GM18499 (cell line): Measurements from ENCODE around the gene TENM3.
"Not testable (repeated sequence)": the region's sequence is repeated elsewhere in the genome, so short reads cannot be mapped to it uniquely, and the experiment has no call there.

Experiments used
- ATAC-seq: cut with Tn5 transposase; IDR thresholded peaks from one replicate; pipeline ENCODE4 v1.9.1; 2021; ENCODE audit warnings: moderate number of reproducible peaks; ENCODE audit not compliant: insufficient read depth, unreplicated experiment

TENM3 gene

DNA sequence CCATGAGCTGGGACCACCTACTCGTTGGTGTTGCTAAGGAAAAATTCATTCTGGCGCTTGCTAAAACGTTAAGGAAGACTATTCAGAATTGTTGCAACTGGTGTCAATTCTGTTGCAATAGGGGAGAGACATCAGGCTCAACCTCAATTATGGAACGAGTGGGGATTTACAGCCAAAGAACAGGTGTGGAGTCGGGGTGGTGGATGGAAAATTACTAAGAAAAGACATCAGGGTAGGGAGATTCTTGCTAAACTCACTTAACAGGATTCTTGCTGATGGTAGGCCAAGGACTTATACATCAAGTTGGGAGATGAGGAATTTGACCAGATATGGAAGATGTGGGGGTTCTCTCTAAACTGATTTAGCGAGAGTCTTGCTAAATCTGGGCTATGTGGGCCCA lies 139.7 kb downstream of the TENM3 start:
- ATAC-seq, result no peak

DNA sequence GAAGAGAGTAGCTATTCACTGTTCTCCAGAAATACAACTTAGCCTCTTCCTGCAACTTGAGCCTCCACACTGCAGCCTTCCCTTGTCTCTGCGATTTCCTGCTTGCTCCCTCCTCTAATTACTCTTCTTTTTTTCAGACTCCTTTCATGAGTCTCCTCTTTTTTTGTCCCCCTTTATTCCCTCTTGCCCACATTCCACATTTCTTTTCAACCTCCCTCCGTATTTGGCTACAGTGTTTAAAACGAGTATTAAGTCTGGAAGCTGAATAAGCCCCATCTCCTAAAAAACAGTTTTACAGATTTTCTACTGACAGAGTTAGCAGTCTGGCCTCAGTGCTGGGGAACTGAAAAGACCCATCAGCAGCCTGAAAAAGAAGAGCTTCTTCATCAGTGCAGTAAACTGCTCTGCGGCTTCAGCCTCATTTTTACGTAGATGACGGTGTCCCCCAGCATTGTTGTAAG lies 141.5 kb downstream of the TENM3 start:
- no peak for ATAC-seq

DNA sequence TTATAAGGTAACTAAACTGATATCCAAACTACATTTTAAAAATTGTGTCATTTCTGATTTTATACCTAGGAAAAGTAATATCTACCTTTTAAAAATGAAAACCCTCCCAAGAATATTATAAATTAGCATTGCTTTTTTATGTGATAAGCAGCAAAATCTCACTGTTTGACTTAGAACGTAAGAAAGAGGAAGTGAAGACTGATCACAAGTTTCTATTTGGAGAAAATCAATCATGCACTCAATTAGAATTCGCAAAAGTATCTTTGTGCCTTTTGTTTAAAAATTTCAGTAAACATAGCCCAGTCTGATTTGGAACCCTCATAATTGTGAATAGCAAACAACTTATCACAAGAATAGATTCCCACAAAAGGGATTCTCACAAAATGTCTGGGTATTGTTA lies 142.7 kb downstream of the TENM3 start:
- peak; percentile 77 for ATAC-seq

DNA sequence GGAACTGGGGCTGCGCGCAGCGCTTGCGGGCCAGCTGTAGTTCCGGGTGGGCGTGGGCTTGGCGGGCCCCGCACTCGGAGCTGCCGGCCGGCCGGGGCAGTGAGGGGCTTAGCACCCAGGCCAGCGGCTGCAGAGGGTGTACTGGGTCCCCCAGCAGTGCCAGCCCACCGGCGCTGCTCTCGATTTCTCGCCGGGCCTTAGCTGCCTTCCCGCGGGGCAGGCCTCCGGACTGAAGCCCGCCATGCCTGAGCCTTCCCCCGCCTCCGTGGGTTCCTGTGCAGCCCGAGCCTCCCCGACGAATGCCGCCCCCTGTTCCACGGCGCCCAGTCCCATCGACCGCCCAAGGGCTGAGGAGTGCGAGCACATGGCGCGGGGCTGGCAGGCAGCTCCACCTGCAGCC lies 143.4 kb downstream of the TENM3 start:
- ATAC-seq, result not testable (repeated sequence)

DNA sequence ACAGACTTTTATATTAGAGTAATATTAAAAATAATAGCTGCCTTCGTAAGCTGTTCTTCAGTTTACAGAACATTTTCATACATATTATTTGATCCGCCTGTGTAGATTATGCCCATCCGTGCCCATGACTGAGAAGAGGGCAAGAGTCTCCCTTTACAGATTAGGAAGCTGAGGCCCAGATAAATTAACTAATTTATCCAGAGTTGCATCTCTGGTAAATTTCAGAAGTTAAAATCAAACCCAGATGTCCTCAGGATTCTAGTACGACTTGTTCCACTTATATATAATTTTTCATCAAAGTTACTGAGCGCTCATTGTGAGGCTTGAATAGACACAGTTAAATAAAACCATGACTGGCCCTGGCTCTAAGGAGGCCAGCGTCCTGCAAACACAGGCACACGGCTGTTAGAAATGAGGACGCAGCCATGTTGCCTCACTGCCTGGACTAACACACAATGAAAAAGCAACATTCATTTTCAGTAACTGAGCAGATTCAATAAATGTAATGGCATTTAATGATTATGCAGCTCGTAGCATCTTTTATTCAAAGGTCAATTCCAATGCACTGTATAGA lies 148.0 kb downstream of the TENM3 start:
- ATAC-seq, result no peak

DNA sequence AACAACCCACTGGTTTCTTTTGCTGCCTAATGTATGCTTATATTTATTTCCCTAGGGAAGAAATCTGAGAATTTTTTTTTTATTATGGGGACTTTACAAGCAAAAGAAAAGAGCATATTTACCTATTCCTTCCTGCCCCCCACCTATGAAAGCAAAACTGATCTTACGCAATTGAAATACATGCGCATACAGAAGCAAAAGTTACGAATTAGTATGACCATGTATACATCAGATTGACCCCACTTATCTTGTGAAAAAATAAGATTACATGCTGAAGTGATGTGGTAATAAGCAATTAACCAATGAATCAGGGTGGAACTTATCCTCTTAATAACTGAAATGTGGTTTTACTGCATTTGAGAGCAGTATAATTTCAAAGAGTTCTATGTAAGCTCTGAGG lies 151.0 kb downstream of the TENM3 start:
- no peak for ATAC-seq

DNA sequence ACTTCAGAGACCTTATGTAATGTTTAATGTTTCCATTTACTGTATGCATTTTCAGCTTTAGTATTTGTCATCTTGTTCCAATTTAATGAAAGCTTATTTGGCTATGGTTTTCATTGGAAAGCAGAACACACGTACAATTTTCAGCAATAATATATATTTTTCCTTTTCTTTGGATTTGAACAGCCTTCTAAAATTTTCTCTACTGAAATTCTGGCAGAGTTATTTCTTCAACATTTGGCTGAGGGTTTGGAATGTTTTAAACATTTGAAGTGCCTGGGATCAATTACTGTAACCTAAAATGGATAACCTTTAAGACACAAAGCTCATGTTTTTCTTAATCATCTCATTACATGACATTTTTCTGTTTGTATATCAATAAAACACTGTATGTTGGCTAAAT lies 156.9 kb downstream of the TENM3 start:
- no peak for ATAC-seq

DNA sequence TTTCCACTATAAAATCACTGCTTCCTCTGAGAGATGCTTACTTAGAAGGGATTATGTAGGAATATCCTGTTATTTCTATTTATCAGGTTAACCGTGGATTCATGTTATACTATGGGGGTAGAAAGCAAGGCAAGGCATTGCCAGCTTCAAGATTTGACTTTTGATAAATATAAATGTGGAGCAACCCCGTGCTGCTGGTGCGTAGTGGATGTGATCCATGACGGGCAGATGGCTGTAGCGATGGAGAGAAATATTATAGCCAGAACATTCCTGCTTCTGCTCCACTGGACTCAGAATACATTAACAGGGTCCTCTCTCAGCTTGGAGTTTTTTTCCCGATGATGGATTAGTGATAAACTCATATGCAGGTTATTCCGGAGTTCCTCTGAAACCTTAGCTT lies 157.6 kb downstream of the TENM3 start:
- ATAC-seq, result no peak

DNA sequence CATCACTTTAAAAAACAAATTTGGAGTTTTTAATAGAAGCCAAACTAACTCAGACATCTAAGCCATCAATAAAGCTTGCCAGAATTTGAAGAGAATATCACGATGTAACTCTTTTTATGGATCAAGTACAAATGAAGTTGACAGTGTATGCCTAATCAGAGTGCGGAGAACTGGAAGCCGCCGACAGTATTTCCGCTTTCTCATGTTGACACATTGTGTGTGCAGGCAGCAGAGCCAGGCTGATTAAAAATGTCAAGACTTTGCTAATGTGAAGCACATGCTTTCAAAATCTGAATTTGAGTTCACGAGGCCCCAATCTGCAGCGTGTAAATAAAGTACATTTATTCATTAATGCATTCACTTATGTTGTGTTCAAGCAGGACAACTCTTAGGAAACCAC lies 161.2 kb downstream of the TENM3 start:
- ATAC-seq, result no peak

DNA sequence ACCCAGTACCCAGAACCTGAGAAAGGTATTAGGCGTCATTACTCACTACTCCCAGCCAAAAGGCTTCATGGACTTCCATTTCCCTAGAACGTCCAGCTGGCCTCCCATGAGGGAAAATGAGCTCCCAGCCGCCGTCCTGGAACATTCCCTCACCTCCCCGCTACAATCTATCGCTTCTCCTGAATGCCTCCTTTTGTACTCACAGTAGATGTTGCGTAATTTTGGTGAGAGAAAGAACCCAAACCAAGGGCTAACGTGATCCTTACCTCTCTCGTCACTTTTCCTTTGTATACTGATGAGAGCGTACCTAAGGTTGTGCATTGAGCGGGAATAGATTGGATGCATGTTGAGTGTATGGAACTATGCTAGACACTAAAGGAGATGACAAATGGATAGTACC lies 161.9 kb downstream of the TENM3 start:
- no peak for ATAC-seq

DNA sequence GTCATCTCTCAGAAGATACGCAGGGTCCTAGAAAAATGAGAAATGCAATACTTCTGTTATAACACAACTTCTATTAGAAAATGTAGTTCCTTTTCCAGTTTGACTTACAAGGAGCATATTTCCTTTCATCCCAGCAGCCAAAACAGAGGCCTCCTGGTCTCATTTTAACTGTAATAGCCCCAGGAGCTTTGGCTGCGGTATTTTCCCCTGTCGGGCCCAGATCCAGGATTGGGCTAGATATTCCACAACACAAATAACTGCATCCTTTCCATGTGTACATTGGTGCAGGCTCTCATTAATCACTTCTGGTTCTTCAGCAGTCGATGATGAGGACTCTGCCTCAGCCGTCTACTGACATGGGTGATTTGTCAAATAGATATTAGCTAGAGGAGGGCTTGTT lies 166.1 kb downstream of the TENM3 start:
- no peak for ATAC-seq

DNA sequence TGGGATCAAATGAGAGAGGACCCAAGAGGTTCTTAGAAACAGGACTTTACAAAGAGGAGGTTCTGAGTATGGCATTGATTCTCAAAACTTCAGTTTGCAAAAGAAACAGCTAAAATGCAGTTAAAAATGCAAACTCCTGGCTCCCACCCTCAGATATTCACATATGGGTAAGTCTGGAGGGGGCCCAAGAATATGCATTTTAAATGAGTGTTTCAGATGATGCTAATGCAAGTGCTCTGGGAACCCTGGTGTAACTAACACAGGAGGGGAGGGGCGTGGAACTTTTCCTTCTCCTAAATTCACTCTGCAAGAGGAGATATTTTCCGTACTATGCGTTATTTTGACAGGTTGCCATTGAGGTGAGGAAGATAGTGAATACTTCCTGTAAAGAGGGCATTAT lies 168.2 kb downstream of the TENM3 start:
- no peak for ATAC-seq

DNA sequence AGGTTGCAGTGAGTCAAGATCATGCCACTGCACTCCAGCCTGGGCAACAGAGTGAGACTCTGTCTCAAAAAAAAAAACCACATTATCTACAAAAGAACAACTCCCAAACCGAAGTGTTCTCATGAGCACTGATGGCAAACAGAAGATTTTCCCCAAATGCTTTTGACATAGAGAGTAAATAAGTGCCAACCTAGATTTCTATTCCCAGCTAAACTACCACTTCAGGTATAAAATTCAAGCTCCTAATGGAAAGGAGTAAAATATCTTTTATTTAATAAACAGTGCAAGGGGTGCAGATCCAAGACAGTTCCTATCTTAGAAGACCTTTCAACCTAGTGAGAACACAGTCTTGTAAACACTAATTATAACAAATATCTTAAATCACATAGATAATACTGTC lies 170.3 kb downstream of the TENM3 start:
- ATAC-seq, result no peak

DNA sequence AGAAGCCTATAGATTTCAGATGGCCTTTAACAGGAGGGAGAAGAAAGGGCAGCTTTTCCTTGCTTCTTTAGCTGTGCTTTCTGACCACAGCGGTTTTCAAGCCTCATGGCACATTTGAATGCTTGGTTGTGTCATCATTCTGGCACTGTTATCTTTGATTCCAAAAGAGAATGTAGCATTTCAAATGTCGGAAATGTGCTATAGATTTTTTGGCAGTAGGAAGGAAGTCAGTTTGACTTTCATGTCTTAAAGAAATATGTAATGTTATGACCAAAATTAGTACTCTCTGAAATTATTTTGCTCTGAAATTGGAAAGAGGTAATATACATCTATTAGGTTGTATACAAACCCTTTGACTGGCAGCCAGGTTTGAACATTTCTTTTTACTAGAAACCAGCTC lies 171.9 kb downstream of the TENM3 start:
- ATAC-seq, result no peak

DNA sequence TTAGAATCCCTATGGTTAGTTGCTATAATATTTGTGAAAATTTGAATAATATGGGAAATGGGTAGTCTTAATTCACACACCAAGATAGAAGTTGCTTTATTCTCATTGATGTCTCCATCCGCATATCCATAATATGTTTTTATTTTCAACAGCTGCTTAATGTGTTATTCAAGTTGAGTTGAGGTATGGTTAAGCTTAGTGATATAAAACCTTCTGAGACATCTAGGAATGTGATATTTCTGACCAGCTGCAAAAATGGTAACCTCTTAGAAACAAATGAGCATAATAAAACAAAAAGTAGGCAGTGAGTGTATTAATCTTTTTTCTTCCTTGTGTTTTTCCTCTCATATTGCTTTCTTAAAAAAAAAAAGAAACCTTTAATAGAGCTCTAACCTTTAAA lies 172.9 kb downstream of the TENM3 start:
- ATAC-seq, result no peak

DNA sequence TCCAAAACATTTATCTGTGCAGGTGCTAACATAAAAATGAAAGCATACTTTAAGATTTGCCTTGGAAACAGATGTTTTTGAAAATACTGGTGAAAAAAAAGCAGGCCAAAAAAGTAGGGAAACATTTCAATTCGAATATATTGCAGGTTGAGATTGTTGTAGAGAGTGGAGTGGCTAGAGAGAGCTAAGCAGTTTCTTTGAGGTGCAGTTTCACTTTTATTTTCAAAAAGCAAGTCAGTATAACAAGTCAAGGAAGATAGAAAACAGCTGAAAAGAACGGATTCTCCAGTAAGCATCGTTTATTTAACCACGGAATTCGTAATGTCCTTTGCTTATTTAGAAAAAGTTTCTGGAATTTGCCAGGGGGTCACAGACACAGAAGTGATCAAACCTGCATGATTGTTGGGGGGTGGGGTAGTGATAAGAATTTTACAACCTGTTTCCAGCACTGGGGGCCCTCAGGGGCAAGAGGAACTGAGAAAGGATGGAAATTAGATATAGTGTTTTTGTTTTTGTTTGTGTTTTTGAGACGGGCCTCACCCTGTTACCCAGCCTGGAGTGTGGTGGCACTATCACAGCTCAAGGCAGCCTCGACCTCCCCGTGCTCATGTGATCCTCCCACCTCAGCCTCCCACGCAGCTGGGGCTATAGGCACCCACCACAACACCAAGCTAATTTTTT lies 175.0 kb downstream of the TENM3 start:
- no peak for ATAC-seq

DNA sequence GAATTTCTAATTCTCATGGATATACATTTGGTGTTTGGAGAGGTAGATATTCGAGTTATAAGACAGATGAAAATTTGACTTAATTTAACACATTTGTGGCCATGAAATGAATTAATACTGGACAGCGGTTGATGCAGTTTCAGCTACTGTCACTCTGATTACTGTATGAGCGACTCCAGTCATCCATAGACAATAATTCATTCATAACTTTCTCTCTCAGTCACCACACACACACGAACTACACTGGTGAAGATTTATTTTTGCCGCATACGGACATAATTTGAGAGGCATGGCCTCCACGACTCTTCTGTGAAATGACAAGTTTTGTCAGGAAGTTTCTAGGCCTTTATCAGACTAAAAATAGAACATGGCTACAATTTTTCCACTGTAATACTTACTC lies 177.0 kb downstream of the TENM3 start:
- ATAC-seq, result no peak

DNA sequence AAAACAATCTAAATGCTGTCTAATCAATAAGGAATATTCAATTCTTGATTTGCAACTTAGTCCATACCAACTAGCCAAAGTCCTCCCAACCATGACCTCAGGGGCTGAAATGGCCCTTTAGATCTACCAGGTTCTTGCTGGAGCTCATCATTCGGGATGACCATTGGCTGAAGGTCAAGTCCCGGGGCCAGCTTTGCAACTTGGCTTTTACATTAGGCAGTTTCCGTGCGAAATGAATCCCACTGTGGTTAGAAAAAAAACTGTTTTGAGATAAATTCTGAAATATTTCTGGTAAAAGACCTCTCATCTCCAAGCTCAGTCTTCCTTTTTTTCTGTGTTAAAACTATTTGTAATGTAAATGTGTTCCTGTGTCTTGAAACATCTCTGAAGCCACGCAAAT lies 178.6 kb downstream of the TENM3 start:
- ATAC-seq, result no peak

DNA sequence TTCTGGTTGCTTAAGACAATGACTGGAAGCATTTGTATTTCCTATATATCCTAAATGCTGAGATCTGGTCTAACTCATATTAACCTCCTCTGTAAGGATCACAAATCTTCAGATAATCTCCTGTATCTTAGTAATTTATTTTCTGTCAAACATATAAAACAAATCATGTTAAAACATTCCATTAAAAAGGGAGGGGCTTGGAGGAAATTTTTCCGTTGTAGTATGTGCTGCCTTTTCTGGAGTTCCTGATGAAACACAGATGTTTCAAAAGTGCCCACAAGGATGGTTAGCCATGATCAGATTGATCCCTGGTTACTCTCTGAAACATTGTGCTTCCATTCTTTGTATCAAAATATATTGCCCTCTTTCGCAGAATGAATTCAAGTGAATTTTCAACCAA lies 182.1 kb downstream of the TENM3 start:
- no peak for ATAC-seq

DNA sequence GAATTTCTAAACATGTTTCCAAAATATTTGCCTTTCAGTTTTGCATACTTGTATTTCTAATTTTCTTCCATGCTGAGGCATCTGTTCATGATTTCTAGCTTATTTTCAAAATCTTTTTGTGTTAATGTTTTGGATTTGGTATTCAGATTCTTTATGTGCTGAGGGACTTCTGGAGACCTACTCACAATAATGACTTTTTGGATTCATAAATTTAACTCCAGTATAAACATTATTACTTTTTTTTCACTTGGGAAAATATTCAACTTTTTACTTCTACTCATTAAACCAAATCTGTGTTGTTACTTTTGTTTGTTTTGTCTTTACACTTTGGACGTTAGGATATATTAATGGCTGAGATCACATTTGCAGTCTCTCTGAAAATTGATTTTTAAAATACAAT lies 183.7 kb downstream of the TENM3 start:
- ATAC-seq, result no peak

DNA sequence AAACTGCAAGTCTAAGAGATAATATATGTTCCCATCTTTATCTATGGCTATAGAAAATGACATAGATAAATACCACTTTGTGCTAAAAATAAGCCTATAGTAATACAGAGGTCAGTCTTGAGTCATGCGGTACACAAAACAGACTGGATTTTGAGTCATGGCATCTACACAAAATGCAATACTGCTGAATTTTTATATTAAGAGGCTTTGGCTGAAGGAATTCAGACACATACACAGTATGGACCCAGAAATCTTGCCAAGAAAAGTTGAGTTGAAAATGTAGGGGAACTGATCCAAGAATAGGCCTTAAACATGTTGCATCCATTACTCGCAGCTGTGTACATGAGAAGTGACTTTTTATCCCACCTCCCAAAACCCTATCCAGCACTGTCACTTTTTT lies 184.4 kb downstream of the TENM3 start:
- no peak for ATAC-seq

DNA sequence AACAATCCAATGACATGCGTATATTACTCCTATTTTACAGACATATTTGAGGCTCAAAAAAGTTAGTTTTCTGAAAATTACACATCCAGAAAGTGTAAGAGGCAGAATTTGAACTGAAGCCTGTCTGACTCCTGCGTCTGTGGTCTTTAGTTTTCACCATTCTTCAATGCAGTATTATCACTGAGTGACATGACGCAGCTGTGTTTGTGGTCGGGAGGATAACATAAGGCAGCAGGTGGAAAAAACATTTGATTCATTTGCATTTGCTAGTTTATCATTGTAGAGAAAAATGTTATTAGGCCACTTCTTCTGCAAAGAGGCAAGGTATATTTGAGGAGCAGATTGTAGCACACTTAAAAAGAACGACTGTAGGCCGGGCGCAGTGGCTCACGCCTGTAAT lies 186.7 kb downstream of the TENM3 start:
- no peak for ATAC-seq
